EL (cell line): Measurements from ENCODE around the gene ESPL1.

Source experiments
- DNase-seq: peaks from one replicate; pipeline ENCODE4 v3.0.0-alpha.2; 2016

ESPL1 gene

GRCh38 chr12:53231921-53232645 lies 36.0 kb upstream of the ESPL1 start, which contains the start of gene RARG:
Gene RARG (minus strand): TSS chr12:53232209. CDS start chr12:53227545, 4,664 bp downstream.
- peak; percentile 78 for DNase-seq

- DNase-seq = peak; percentile 47
Measured at GRCh38 chr12:53232646-53233461, 35.2 kb upstream of the ESPL1 start.

- no peak for DNase-seq
Measured at GRCh38 chr12:53233671-53234121, 34.4 kb upstream of the ESPL1 start.

GRCh38 chr12:53234271-53234914 lies 33.7 kb upstream of the ESPL1 start:
- no peak for DNase-seq

GRCh38 chr12:53235164-53235563 lies 32.9 kb upstream of the ESPL1 start:
- no peak for DNase-seq

GRCh38 chr12:53235742-53236442 lies 32.2 kb upstream of the ESPL1 start:
- no peak for DNase-seq

- DNase-seq = no peak
Measured at GRCh38 chr12:53236443-53237111, 31.5 kb upstream of the ESPL1 start.

- DNase-seq = no peak
Measured at GRCh38 chr12:53239643-53240258, 28.3 kb upstream of the ESPL1 start.

- DNase-seq = no peak
Measured at GRCh38 chr12:53241623-53242412, 26.3 kb upstream of the ESPL1 start.

- DNase-seq = no peak
Measured at GRCh38 chr12:53244337-53244736, 23.8 kb upstream of the ESPL1 start.

GRCh38 chr12:53245286-53245685 lies 22.8 kb upstream of the ESPL1 start:
- DNase-seq = no peak

- peak; percentile 78 for DNase-seq
Measured at GRCh38 chr12:53251477-53252348, 16.4 kb upstream of the ESPL1 start.

GRCh38 chr12:53252349-53252916 lies 15.7 kb upstream of the ESPL1 start:
- DNase-seq = no peak

GRCh38 chr12:53253298-53253697 lies 14.8 kb upstream of the ESPL1 start:
- no peak for DNase-seq

- no peak for DNase-seq
Measured at GRCh38 chr12:53254816-53255545, 13.1 kb upstream of the ESPL1 start.

GRCh38 chr12:53255996-53256395 lies 12.1 kb upstream of the ESPL1 start:
- DNase-seq = no peak

GRCh38 chr12:53258541-53259539 lies 9.3 kb upstream of the ESPL1 start:
- DNase-seq = no peak

GRCh38 chr12:53259891-53260290 lies 8.2 kb upstream of the ESPL1 start:
- DNase-seq = no peak
